Fibroblast of lung (primary cell): ENCODE results near the gene NOSIP. TPM values are rescaled to one million over a fixed set of nuclear protein-coding genes. Genes with fewer than 3 reads are reported as not detected.
"Not testable (repeated sequence)": the region's sequence is repeated elsewhere in the genome, so short reads cannot be mapped to it uniquely, and the experiment has no call there.

Experiments used
- DNase-seq, 2 donors: peaks; one replicate each; pipeline versions ENCODE4 v3.0.0 to v3.0.0-alpha.2; 2010; ENCODE audit warnings: low read depth in 2 of 2
- H2AFZ ChIP-seq: 2 replicates; pipeline ENCODE4 v1.5.1; 2012; ENCODE audit warnings: low read length, control low read depth, inconsistent platforms
- H3K27ac ChIP-seq: 2 replicates; pipeline ENCODE4 v1.5.1; 2011; ENCODE audit warnings: low read length, control low read depth; ENCODE audit not compliant: insufficient read depth
- H3K27me3 ChIP-seq: 2 replicates; pipeline ENCODE4 v1.5.1; 2011; ENCODE audit warnings: mild to moderate bottlenecking, low read length; ENCODE audit not compliant: control insufficient read depth, insufficient read depth
- H3K36me3 ChIP-seq: 2 replicates; pipeline ENCODE4 v1.5.1; 2011; ENCODE audit warnings: low read length; ENCODE audit not compliant: control insufficient read depth, insufficient read depth
- H3K4me1 ChIP-seq: 2 replicates; pipeline ENCODE4 v1.5.1; 2011; ENCODE audit warnings: low read length; ENCODE audit not compliant: control insufficient read depth, insufficient read depth; ENCODE audit errors: extremely low read depth
- H3K4me2 ChIP-seq: 2 replicates; pipeline ENCODE4 v1.5.1; 2011; ENCODE audit warnings: low read length, control low read depth; ENCODE audit not compliant: insufficient read depth; ENCODE audit errors: extremely low read depth
- H3K4me3 ChIP-seq, 4 experiments: fragments of 200-600 bp in 1 of 4; sonication (generic) in 1 of 4; replicated peaks in 1 of 4; 2 replicates each; pipeline ENCODE4 v1.5.1; 2011 to 2016; ENCODE audit warnings: low read length in 4 of 4, low read depth in 3 of 4, mild to moderate bottlenecking in 3 of 4, control low read depth in 2 of 4, inconsistent platforms in 1 of 4, mixed read lengths in 1 of 4; ENCODE audit not compliant: insufficient read depth in 1 of 4; ENCODE audit errors: control extremely low read depth in 1 of 4
- H3K79me2 ChIP-seq: 2 replicates; pipeline ENCODE4 v1.5.1; 2012; ENCODE audit warnings: mild to moderate bottlenecking, low read length, inconsistent platforms; ENCODE audit not compliant: control insufficient read depth, insufficient read depth
- H3K9ac ChIP-seq: 2 replicates; pipeline ENCODE4 v1.5.1; 2011; ENCODE audit warnings: mild to moderate bottlenecking, low read length, control low read depth; ENCODE audit not compliant: insufficient read depth
- H3K9me3 ChIP-seq: 2 replicates; pipeline ENCODE4 v1.5.1; 2012; ENCODE audit warnings: low read depth, low read length; ENCODE audit not compliant: control insufficient read depth, insufficient read depth
- H4K20me1 ChIP-seq: 2 replicates; pipeline ENCODE4 v1.5.1; 2011; ENCODE audit warnings: low read length; ENCODE audit not compliant: control insufficient read depth, insufficient read depth; ENCODE audit errors: extremely low read depth
- EZH2 ChIP-seq: IDR thresholded peaks from 2 replicates; pipeline ENCODE4 v1.5.1; 2012; ENCODE audit warnings: low read length, control low read depth, mild to moderate bottlenecking; ENCODE audit errors: missing control alignments
- polyA plus RNA-seq, 2 donors: library from polyadenylated mRNA; depleted of rRNA in 1 of 2; stranded (reverse) in 1 of 2; unstranded in 1 of 2; fragments of >200 nt; gene quantifications; 2 replicates each; pipeline ENCODE4 v1.2.1, GENCODE V29; 2011 to 2012; ENCODE audit warnings: missing spikeins in 1 of 2
- total RNA-seq: library from RNA; depleted of rRNA; stranded (reverse); fragments of >200 nt; gene quantifications from 2 replicates; pipeline ENCODE4 v1.2.1, GENCODE V29; 2014
- TF ChIP-seq, protein P1 (sequence below), 2 donors: IDR thresholded peaks in 1 of 2; conservative IDR thresholded peaks in 1 of 2; 1 replicate in 1 of 2; 2 replicates in 1 of 2; pipeline ENCODE4 v1.5.1; 2011 to 2012; ENCODE audit warnings: low read length in 2 of 2, control low read depth in 1 of 2, inconsistent platforms in 1 of 2, low read depth in 1 of 2, mild to moderate bottlenecking in 1 of 2

The NOSIP gene
- total and polyA plus RNA-seq, 2 donors (not counting 1 experiment from before 2014, with no cell fraction given): 41.2 to 67.9 TPM

DNA sequence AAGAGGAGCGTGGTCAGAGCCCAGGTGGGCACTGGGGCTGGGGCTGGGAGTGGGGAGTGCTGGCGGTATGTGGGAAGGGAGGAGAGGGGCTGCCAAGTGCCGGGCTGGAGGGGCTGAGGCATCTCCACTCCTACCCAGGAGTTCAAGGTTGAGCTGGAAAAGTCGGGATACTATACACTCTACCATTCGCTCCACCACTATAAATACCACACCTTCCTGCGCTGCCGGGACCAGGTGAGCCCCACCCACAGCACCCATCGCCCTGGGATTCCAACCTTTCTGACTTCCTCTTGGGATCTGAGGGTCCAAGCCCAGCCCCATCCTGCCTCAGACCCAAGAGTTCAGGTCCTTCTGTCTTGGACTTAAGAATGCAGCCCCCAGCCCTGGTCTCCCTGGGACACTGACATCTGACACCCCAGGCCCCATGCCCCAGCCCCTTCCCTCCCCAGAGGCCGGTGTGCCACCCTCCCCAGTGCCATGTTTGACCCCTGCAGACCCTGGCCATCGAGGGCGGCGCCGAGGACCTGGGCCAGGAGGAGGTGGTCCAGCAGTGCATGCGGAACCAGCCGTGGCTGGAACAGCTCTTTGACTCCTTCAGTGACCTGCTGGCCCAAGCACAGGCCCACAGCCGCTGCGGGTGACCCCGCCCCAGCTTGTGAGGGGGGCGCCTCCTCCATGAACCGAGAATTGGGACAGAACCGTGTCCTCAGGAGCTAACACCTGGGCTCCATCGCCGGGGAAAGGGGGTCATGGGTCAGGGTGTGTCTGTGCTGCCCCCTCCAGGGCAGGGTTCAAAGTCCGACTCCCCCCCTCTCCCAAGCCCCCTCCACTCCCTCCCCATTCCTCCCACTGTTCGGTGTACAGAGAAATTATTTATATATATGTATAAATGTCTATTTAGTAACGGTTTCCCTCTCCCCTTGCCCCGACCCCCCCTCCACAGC, 44.9 kb upstream of the NOSIP start:
- Histone ChIP-seq H3K79me2 (no peaks in the 10 kb centered on the region), H3K27me3 (no peaks in the 10 kb centered on the region), H4K20me1 (no peaks in the 10 kb centered on the region), H2AFZ (no peak overlapping the region), H3K9ac (no peak overlapping the region), H3K4me2 (no peak overlapping the region), H3K9me3 (no peaks in the 10 kb centered on the region), H3K4me1 (no peaks in the 10 kb centered on the region), H3K27ac (no peak overlapping the region), H3K4me3 (no peak overlapping the region), H3K36me3 (peaks cover 8% of the 10 kb centered on the region)
- DNase-seq: no peak
- TF ChIP-seq, protein P1, sequence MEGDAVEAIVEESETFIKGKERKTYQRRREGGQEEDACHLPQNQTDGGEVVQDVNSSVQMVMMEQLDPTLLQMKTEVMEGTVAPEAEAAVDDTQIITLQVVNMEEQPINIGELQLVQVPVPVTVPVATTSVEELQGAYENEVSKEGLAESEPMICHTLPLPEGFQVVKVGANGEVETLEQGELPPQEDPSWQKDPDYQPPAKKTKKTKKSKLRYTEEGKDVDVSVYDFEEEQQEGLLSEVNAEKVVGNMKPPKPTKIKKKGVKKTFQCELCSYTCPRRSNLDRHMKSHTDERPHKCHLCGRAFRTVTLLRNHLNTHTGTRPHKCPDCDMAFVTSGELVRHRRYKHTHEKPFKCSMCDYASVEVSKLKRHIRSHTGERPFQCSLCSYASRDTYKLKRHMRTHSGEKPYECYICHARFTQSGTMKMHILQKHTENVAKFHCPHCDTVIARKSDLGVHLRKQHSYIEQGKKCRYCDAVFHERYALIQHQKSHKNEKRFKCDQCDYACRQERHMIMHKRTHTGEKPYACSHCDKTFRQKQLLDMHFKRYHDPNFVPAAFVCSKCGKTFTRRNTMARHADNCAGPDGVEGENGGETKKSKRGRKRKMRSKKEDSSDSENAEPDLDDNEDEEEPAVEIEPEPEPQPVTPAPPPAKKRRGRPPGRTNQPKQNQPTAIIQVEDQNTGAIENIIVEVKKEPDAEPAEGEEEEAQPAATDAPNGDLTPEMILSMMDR (conservative IDR thresholded peaks at IDR 0.05 in 1 of 2, IDR thresholded peaks at IDR 0.05 in 1 of 2; ENCODE audit: low read depth in 1 of 2, low read length in 2 of 2): no peak
- TF ChIP-seq EZH2: no peak

DNA sequence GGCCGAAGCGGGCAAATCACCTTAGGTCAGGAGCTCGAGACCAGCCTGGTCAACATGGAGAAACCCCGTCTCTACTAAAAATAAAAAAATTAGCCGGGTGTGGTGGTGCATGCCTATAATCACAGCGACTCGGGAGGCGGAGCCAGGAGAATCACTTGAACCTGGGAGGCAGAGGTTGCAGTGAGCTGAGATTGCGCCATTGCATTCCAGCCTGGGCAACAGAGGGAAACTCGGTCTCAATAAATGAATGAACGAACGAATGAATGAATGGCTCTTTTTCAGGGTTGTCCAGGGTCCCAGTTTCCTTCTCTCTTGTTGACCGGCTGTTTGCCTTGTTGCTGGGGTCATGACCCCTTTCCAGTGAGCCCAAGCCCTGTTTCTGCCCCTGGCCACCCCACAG, 37.5 kb upstream of the NOSIP start:
- not testable (repeated sequence) for H3K27ac ChIP-seq, H3K9me3 ChIP-seq, H4K20me1 ChIP-seq, H3K4me2 ChIP-seq, H3K4me3 ChIP-seq, H2AFZ ChIP-seq, H3K9ac ChIP-seq, H3K27me3 ChIP-seq, H3K79me2 ChIP-seq, DNase-seq
- Histone ChIP-seq H3K36me3 (peaks cover 22% of the 10 kb centered on the region), H3K4me1 (peaks cover 12% of the 10 kb centered on the region)

DNA sequence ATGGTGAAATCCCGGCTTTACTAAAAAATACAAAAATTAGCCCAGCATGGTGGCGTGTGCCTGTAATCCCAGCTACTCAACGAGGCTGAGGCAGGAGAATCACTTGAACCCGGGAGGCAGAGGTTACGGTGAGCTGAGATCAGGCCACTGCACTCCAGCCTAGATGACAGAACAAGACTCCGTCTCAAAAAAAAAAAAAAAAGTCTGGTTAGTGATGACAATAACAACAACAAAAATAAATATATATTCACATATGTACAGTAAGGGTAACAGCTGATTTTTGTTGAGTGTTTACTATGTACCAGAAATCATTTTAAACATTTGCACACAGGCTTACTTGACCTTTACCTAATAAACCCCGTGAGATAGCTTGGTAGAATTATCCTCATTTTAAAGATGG, 36.6 kb upstream of the NOSIP start:
- TF ChIP-seq, protein P1 (conservative IDR thresholded peaks at IDR 0.05 in 1 of 2, IDR thresholded peaks at IDR 0.05 in 1 of 2; ENCODE audit: low read depth in 1 of 2, low read length in 2 of 2): no peak
- TF ChIP-seq EZH2: no peak
- DNase-seq: no peak
- Histone ChIP-seq H3K36me3 (peaks cover 22% of the 10 kb centered on the region), H3K9ac (no peak overlapping the region), H3K9me3 (no peaks in the 10 kb centered on the region), H3K4me3 (no peak overlapping the region), H3K4me2 (no peak overlapping the region), H3K79me2 (peaks cover 10% of the 10 kb centered on the region), H3K4me1 (peaks cover 15% of the 10 kb centered on the region), H3K27ac (no peak overlapping the region), H4K20me1 (no peaks in the 10 kb centered on the region), H3K27me3 (no peaks in the 10 kb centered on the region), H2AFZ (no peak overlapping the region)
